BJ (cell line): ENCODE measurements around the gene AGTPBP1. TPM values are rescaled to one million over a fixed set of nuclear protein-coding genes. Genes with fewer than 3 reads are reported as not detected.

ENCODE experiments used
- CTCF ChIA-PET: fragments of 350-600 bp; formaldehyde crosslinking; extraction: SDS; loops from one replicate; lab custom pipeline; 2021; ENCODE audit warnings: antibody characterized with exemption, inconsistent platforms; lab: Yijun Ruan, JAX
- POLR2A ChIA-PET: fragments of 300-600 bp; sonication (Branson Sonifier 250); formaldehyde crosslinking; extraction: SDS; loops from one replicate; lab custom pipeline; 2021; ENCODE audit warnings: antibody characterized with exemption; lab: Charles Lee
- DNase-seq: peaks from one replicate; pipeline ENCODE4 v3.0.0-alpha.2; 2011; ENCODE audit warnings: low read depth
- H3K27me3 ChIP-seq: 2 replicates; pipeline ENCODE4 v1.6.0; 2011; ENCODE audit warnings: low read length; ENCODE audit not compliant: control insufficient read depth, insufficient read depth
- H3K36me3 ChIP-seq: 2 replicates; pipeline ENCODE4 v1.5.1; 2011; ENCODE audit warnings: low read length; ENCODE audit not compliant: control insufficient read depth, insufficient read depth
- H3K4me3 ChIP-seq: 2 replicates; pipeline ENCODE4 v1.5.1; 2011; ENCODE audit warnings: low read depth, mild to moderate bottlenecking, control low read depth, low read length
- polyA plus RNA-seq: library from polyadenylated mRNA; depleted of rRNA; stranded (reverse); fragments of >200 nt; gene quantifications from 2 replicates; pipeline ENCODE4 v1.2.3, GENCODE V29; 2011
- TF ChIP-seq, protein P1 (sequence below): IDR thresholded peaks from 2 replicates; pipeline ENCODE4 v1.5.1; 2011; ENCODE audit warnings: low read depth, mild to moderate bottlenecking, control low read depth, inconsistent platforms, low read length, moderate library complexity; ENCODE audit not compliant: insufficient read depth

The AGTPBP1 gene
- polyA plus RNA-seq, 1 experiment: 2.5 TPM

DNA sequence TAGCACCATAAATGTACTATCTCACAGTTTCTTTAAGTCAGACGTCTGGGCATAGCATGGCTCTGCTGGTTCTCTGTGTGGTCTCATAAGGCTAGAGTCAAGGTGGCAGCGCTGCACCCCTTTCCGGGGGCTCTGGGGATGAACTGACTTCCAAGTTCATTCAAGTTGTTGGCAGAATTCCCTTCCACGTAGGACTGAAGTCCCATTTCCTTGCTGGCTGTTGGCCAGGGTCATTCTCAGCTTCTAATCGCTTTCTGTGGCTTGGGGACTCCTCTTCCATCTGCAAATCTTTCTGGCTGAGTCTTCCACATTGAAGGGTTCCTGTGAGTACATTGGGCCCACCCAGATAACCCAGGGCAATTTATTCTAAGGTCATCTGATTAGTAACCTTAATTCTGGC lies 211.0 kb downstream of the AGTPBP1 start:
- POLR2A ChIA-PET: no interaction called here
- CTCF ChIA-PET: no interaction called here
- TF ChIP-seq, protein P1, sequence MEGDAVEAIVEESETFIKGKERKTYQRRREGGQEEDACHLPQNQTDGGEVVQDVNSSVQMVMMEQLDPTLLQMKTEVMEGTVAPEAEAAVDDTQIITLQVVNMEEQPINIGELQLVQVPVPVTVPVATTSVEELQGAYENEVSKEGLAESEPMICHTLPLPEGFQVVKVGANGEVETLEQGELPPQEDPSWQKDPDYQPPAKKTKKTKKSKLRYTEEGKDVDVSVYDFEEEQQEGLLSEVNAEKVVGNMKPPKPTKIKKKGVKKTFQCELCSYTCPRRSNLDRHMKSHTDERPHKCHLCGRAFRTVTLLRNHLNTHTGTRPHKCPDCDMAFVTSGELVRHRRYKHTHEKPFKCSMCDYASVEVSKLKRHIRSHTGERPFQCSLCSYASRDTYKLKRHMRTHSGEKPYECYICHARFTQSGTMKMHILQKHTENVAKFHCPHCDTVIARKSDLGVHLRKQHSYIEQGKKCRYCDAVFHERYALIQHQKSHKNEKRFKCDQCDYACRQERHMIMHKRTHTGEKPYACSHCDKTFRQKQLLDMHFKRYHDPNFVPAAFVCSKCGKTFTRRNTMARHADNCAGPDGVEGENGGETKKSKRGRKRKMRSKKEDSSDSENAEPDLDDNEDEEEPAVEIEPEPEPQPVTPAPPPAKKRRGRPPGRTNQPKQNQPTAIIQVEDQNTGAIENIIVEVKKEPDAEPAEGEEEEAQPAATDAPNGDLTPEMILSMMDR: no peak
- no peak for DNase-seq
- Histone ChIP-seq H3K27me3 (peaks cover 2% of the 10 kb centered on the region; the same call in 1 of the 2 replicates), H3K36me3 (no peaks in the 10 kb centered on the region), H3K4me3 (no peak overlapping the region)

DNA sequence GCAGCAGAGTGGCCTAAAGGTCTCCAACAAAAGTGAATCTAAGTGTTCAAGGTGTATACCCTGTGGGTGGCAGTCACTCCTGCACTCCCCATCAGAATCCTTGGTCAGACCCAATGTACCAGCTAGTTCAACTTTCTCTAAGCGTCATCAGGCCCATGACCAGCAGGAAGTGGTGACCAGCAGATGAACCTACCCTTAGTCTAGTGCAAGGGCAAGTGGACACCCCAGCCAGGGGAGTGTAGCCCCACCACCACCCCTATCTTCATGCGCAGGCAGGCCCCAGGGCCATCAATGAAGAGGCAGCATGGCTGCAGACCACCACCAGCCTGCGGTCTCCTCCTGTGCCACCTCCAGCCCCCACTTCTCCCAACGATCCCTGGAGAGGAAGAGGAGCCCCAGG lies 213.1 kb downstream of the AGTPBP1 start:
- no peaks in the 10 kb centered on the region for H3K36me3 ChIP-seq
- H3K4me3 ChIP-seq: no peak overlapping the region
- TF ChIP-seq, protein P1: no peak
- CTCF ChIA-PET: no interaction called here
- DNase-seq: no peak
- peaks cover 9% of the 10 kb centered on the region; the same call in 1 of the 2 replicates for H3K27me3 ChIP-seq
- POLR2A ChIA-PET: no interaction called here

DNA sequence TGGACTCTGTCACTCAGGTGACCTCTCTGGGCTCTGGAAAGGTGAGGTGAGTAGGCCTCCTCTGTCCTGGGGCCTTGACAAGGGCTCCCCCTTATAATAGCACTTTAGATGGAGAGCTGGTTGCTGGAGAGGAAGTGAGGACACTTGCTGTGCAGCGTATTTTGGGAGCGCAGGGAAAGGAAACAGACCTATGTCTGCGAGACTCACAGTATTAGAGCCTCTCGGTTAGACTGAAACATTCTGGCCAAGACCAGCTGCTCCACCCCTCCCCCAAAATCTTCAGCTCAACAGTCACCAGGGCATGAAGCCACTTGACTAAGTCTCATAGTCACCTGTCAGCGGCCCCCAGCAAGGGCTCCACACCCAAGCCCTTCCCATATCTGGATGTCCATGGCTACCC lies 213.6 kb downstream of the AGTPBP1 start:
- H3K36me3 ChIP-seq: no peaks in the 10 kb centered on the region
- POLR2A ChIA-PET: no interaction called here
- no peak overlapping the region for H3K4me3 ChIP-seq
- TF ChIP-seq, protein P1: no peak
- CTCF ChIA-PET: no interaction called here
- no peak for DNase-seq
- peaks cover 11% of the 10 kb centered on the region for H3K27me3 ChIP-seq

DNA sequence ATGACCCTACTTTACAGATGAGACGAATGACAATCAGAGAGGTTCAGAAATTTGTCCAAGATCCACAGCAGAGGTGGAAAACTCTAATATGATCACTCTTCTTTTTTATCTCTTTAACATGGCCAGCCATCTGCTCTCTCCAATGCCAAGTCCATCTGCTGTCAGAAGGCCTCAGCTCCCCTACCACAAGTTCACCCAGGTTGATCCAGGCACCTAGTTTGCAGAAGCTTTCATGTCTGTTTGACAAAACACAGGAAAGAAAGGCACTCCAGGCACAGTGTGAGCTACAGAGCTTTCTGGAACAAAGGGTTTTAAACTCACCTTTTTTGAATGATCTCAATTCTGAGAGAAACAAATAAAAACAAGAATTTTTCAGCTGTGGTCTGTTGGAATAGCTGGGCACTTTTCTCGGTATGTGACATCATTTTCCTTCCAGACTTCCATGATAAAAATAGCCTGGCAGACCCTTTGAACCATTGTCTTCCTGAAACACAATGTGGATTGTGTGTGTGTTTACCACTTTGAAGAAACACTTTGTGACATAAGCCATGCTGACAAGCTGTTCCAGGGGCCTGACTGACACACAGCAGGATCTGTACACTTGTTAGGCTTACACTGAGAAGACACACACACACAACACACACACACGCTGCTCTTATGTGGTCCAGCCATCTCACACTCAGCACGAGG lies 214.3 kb downstream of the AGTPBP1 start:
- Histone ChIP-seq H3K27me3 (peaks cover 15% of the 10 kb centered on the region), H3K4me3 (no peak overlapping the region), H3K36me3 (no peaks in the 10 kb centered on the region)
- no peak for DNase-seq
- CTCF ChIA-PET: no interaction called here
- TF ChIP-seq, protein P1: no peak
- POLR2A ChIA-PET: no interaction called here

DNA sequence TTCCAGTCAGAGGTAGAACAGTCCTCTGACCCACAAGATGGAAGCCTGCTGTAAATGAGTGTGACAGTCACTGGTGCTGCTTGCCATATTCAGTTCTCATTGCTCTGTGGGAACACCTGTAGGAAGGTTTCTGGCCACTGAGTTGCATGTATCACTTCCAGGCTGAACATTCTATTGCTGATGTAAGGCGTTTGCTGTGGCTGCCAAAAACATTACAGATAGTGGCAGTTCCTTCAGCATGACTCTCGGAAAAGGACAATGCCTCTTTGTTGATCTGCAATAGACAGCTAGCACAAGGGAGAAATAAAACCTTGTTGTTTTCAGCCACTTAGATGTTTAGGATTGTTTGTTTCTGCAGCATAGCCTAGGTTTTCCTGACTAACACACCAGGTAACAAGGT lies 217.2 kb downstream of the AGTPBP1 start:
- DNase-seq: no peak
- POLR2A ChIA-PET: no interaction called here
- no peak overlapping the region for H3K4me3 ChIP-seq
- H3K27me3 ChIP-seq: peaks cover 23% of the 10 kb centered on the region
- no peaks in the 10 kb centered on the region for H3K36me3 ChIP-seq
- CTCF ChIA-PET: no interaction called here
- TF ChIP-seq, protein P1: no peak
